ENCODE data around the gene FAM240A.

DNA sequence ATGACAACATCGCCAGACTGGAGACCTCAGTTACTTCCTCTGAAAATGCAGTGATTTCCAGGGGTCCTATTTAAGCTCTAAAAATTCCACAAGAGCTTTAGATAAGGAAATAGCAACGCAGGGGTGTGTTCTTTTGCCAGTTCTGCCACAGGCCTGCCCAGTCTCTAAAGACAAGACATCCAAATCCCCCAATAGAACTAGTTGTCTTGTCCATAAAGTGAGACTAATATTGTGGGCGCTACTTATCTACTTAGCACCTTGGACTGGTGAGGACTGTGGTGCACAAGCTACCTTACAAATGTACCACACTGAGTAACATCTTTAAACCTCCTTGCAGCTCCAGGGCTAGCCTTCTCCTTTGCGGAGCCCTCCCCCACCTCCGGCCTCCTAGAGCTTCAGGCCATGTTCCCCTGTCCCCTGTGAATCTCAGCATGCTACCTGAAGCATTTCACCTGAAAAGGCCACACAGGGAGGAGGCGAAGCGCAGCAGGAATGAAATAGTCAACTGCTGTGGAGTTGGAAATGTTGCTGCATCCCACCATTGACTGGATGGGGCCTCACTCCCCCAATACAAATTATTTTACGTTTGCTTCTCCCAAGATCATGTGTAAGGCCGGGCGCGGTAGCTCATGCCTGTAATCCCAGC is 36.6 kb upstream of the FAM240A start:
- TF ChIP-seq, protein P1, sequence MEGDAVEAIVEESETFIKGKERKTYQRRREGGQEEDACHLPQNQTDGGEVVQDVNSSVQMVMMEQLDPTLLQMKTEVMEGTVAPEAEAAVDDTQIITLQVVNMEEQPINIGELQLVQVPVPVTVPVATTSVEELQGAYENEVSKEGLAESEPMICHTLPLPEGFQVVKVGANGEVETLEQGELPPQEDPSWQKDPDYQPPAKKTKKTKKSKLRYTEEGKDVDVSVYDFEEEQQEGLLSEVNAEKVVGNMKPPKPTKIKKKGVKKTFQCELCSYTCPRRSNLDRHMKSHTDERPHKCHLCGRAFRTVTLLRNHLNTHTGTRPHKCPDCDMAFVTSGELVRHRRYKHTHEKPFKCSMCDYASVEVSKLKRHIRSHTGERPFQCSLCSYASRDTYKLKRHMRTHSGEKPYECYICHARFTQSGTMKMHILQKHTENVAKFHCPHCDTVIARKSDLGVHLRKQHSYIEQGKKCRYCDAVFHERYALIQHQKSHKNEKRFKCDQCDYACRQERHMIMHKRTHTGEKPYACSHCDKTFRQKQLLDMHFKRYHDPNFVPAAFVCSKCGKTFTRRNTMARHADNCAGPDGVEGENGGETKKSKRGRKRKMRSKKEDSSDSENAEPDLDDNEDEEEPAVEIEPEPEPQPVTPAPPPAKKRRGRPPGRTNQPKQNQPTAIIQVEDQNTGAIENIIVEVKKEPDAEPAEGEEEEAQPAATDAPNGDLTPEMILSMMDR (conservative IDR thresholded peaks at IDR 0.05) = no peak
- no peak for TF ChIP-seq ZFX (IDR thresholded peaks at IDR 0.05)
